Keratinocyte (primary cell): Measurements from ENCODE around the gene EGLN3.

Experiments
- EZH2 ChIP-seq: IDR thresholded peaks from one replicate; pipeline ENCODE4 v1.6.1; 2012; ENCODE audit warnings: inconsistent platforms, mild to moderate bottlenecking, low read length, moderate library complexity
- TF ChIP-seq, protein P1 (sequence below), 3 experiments: IDR thresholded peaks in 1 of 3; conservative IDR thresholded peaks in 1 of 3; optimal IDR thresholded peaks in 1 of 3; 2 replicates in 2 of 3; 3 replicates in 1 of 3; pipeline versions ENCODE3 to v1.5.1; 2011; ENCODE audit warnings: low read length in 3 of 3, mild to moderate bottlenecking in 3 of 3, moderate library complexity in 2 of 3, control low read depth in 1 of 3, inconsistent platforms in 1 of 3; ENCODE audit not compliant: insufficient read depth in 2 of 3; ENCODE audit errors: extremely low read depth in 1 of 3

DNA sequence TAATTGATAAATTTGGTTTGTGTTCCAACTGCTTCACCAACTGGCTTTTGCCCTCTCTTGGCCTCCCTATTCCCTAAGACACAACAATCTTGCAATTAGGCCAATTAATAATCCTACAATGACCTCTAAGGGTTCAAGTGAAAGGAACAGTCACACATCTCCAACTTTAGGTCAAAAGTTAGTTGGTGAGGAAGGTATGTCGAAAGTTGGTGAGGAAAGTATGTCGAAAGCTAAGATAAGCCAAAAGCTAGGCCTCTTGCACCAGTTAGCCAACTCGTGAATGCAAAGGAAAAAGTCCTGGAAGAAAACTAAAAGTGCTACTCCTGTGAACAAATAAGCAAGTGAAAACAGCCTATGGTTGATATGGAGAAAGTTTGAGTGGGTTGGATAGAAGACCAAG, 32.6 kb downstream of the EGLN3 start:
- TF ChIP-seq, protein P1, sequence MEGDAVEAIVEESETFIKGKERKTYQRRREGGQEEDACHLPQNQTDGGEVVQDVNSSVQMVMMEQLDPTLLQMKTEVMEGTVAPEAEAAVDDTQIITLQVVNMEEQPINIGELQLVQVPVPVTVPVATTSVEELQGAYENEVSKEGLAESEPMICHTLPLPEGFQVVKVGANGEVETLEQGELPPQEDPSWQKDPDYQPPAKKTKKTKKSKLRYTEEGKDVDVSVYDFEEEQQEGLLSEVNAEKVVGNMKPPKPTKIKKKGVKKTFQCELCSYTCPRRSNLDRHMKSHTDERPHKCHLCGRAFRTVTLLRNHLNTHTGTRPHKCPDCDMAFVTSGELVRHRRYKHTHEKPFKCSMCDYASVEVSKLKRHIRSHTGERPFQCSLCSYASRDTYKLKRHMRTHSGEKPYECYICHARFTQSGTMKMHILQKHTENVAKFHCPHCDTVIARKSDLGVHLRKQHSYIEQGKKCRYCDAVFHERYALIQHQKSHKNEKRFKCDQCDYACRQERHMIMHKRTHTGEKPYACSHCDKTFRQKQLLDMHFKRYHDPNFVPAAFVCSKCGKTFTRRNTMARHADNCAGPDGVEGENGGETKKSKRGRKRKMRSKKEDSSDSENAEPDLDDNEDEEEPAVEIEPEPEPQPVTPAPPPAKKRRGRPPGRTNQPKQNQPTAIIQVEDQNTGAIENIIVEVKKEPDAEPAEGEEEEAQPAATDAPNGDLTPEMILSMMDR (optimal IDR thresholded peaks at IDR 0.05 in 1 of 3, IDR thresholded peaks at IDR 0.05 in 1 of 3, conservative IDR thresholded peaks at IDR 0.05 in 1 of 3; ENCODE audit: extremely low read depth in 1 of 3, insufficient read depth in 2 of 3, low read length in 3 of 3) = no peak
- no peak for TF ChIP-seq EZH2
